ENCODE measurements around the gene AGBL4.

- no peak for TF ChIP-seq POLR2AphosphoS5 (IDR thresholded peaks at IDR 0.05; ENCODE audit: borderline replicate concordance, low read depth, low read length)
- no peak for TF ChIP-seq EZH2 (IDR thresholded peaks at IDR 0.05)
These were observed 1078.9 kb downstream of the AGBL4 start for GRCh38 chr1:48944811-48945210.

Data from SK-N-MC (cell line).